HEK293 (cell line): ENCODE data around the gene CYP2B6.
A peak's percentile ranks its signal among the peaks of the same experiment; 100 is the strongest.
"Not testable (repeated sequence)": the region's sequence is repeated elsewhere in the genome, so short reads cannot be mapped to it uniquely, and the experiment has no call there.

Experiments used
- CTCF ChIA-PET: fragments of 350-600 bp; formaldehyde crosslinking; extraction: SDS; loops from one replicate; lab custom pipeline; 2021; ENCODE audit warnings: antibody characterized with exemption; lab: Yijun Ruan, JAX
- POLR2A ChIA-PET: fragments of 300-600 bp; formaldehyde crosslinking; extraction: SDS; loops from one replicate; lab custom pipeline; 2020; ENCODE audit warnings: antibody characterized with exemption, inconsistent platforms; lab: Yijun Ruan, JAX
- H3K27ac ChIP-seq: fragments of 200-500 bp; sonication (Bioruptor generic); 2 replicates; pipeline ENCODE4 v1.5.1; 2014; ENCODE audit warnings: low read depth, low read length, control low read depth, inconsistent platforms; ENCODE audit errors: extremely low read depth
- H3K36me3 ChIP-seq, 2 experiments: fragments of 200-500 bp in 1 of 2; sonication (Bioruptor generic) in 1 of 2; 1 replicate in 1 of 2; 2 replicates in 1 of 2; pipeline ENCODE4 v1.5.1; 2014 to 2017; ENCODE audit warnings: inconsistent platforms in 2 of 2, low read length in 2 of 2; ENCODE audit not compliant: control insufficient read depth in 2 of 2, insufficient read depth in 1 of 2
- H3K4me1 ChIP-seq: fragments of 200-500 bp; sonication (Bioruptor generic); 2 replicates; pipeline ENCODE4 v1.5.1; 2014; ENCODE audit warnings: mild to moderate bottlenecking, low read length, inconsistent platforms; ENCODE audit not compliant: control insufficient read depth, insufficient read depth
- H3K4me3 ChIP-seq: 2 replicates; pipeline ENCODE4 v1.5.1; 2011; ENCODE audit warnings: low read depth, mild to moderate bottlenecking, control low read depth, low read length, moderate library complexity
- H3K9me3 ChIP-seq: fragments of 200-500 bp; sonication (Bioruptor generic); 2 replicates; pipeline ENCODE4 v1.5.1; 2014; ENCODE audit warnings: low read depth, low read length, inconsistent platforms; ENCODE audit not compliant: control insufficient read depth, insufficient read depth
- GLI2 ChIP-seq: fragments of 450-650 bp; formaldehyde crosslinking; IDR thresholded peaks from 2 replicates; pipeline ENCODE4; 2017; ENCODE audit warnings: missing biosample characterization, missing genetic modification characterization, low read depth, borderline replicate concordance
- GLIS2 ChIP-seq: fragments of 450-650 bp; formaldehyde crosslinking; IDR thresholded peaks from 2 replicates; pipeline ENCODE4 v1.5.1; 2016; ENCODE audit warnings: missing biosample characterization, missing genetic modification characterization
- SCRT1 ChIP-seq: fragments of 450-650 bp; formaldehyde crosslinking; IDR thresholded peaks from 2 replicates; pipeline ENCODE4 v1.5.1; 2016; ENCODE audit warnings: missing biosample characterization, missing genetic modification characterization, borderline replicate concordance
- SETDB1 ChIP-seq: IDR thresholded peaks from one replicate; pipeline ENCODE4 v1.6.1; 2017; ENCODE audit warnings: mild to moderate bottlenecking, low read length, moderate library complexity, mixed read lengths; ENCODE audit not compliant: insufficient read length
- ZNF121 ChIP-seq: fragments of 450-650 bp; formaldehyde crosslinking; IDR thresholded peaks from 2 replicates; pipeline ENCODE4 v1.5.1; 2016; ENCODE audit warnings: missing biosample characterization, missing genetic modification characterization
- ZNF138 ChIP-seq: fragments of 450-650 bp; formaldehyde crosslinking; IDR thresholded peaks from 2 replicates; pipeline ENCODE4 v1.5.1; 2016; ENCODE audit warnings: missing biosample characterization, missing genetic modification characterization, borderline replicate concordance
- ZNF140 ChIP-seq: fragments of 450-650 bp; formaldehyde crosslinking; IDR thresholded peaks from 2 replicates; pipeline ENCODE4 v1.5.1; 2016; ENCODE audit warnings: missing biosample characterization, missing genetic modification characterization
- ZNF280D ChIP-seq: fragments of 450-650 bp; formaldehyde crosslinking; IDR thresholded peaks from 2 replicates; pipeline ENCODE4 v1.5.1; 2016; ENCODE audit warnings: missing biosample characterization, missing genetic modification characterization
- ZNF398 ChIP-seq: fragments of 450-650 bp; formaldehyde crosslinking; IDR thresholded peaks from 2 replicates; pipeline ENCODE4 v1.5.1; 2017; ENCODE audit warnings: missing biosample characterization, missing genetic modification characterization
- ZNF692 ChIP-seq: fragments of 450-650 bp; formaldehyde crosslinking; IDR thresholded peaks from 2 replicates; pipeline ENCODE4 v1.5.1; 2016; ENCODE audit warnings: missing biosample characterization, missing genetic modification characterization
- ZNF76 ChIP-seq: fragments of 450-650 bp; formaldehyde crosslinking; IDR thresholded peaks from 2 replicates; pipeline ENCODE4; 2016; ENCODE audit warnings: low read depth, missing biosample characterization, missing genetic modification characterization, borderline replicate concordance
- TF ChIP-seq, protein P1 (sequence below): fragments of 450-650 bp; formaldehyde crosslinking; IDR thresholded peaks from 2 replicates; pipeline ENCODE4 v1.5.1; 2017; ENCODE audit warnings: missing biosample characterization, missing genetic modification characterization

Gene CYP2B6

DNA sequence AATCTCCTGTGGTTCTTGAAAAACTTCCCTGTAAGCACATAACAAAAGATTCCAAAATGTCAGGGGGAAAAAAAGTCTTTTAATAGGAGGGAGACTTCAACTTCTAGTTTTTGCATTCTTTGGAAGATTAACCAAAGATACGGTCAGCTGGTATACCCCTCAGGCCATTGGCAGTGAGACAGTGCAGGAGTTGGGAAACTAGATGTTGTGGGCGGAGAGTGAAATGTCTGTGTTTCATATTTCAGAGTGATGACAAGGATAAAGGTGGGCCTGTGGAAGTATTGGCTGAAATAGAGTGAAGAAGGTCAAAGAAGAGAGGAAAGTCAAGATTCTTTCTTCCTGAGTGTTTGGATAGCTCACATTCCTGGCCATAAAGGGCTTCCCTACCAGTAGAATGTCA is 40.8 kb downstream of the CYP2B6 start (continued):
- no peak for TF ChIP-seq ZNF138 (tag by site-specific recombination)
- no peak for TF ChIP-seq GLI2 (tag by site-specific recombination)
- TF ChIP-seq ZNF76: no peak
- TF ChIP-seq, all 188 proteins: peak for 0

GRCh38 chr19:41033324-41033723 is 42.2 kb downstream of the CYP2B6 start:
- H3K9me3 ChIP-seq, H3K36me3 ChIP-seq, H3K4me3 ChIP-seq, H3K27ac ChIP-seq, H3K4me1 ChIP-seq, POLR2A ChIA-PET: not testable (repeated sequence)
- CTCF ChIA-PET: interaction anchor here (0.7 to 1.8 kb wide), 2 partner anchors 10 to 307 kb away, joined by 3 to 4 read pairs; no protein-coding TSS in a partner anchor

GRCh38 chr19:41039806-41040205 is 48.7 kb downstream of the CYP2B6 start:
- CTCF ChIA-PET: interaction anchor here (0.6 to 1.4 kb wide), 2 partner anchors 61 to 65 kb away, joined by 3 read pairs; no protein-coding TSS in a partner anchor
- TF ChIP-seq ZNF140 (tag by site-specific recombination): no peak
- TF ChIP-seq ZNF280D: peak; percentile 79; the same call in 1 of the 2 replicates
- TF ChIP-seq ZNF121 (tag by site-specific recombination): no peak
- TF ChIP-seq, protein P1, sequence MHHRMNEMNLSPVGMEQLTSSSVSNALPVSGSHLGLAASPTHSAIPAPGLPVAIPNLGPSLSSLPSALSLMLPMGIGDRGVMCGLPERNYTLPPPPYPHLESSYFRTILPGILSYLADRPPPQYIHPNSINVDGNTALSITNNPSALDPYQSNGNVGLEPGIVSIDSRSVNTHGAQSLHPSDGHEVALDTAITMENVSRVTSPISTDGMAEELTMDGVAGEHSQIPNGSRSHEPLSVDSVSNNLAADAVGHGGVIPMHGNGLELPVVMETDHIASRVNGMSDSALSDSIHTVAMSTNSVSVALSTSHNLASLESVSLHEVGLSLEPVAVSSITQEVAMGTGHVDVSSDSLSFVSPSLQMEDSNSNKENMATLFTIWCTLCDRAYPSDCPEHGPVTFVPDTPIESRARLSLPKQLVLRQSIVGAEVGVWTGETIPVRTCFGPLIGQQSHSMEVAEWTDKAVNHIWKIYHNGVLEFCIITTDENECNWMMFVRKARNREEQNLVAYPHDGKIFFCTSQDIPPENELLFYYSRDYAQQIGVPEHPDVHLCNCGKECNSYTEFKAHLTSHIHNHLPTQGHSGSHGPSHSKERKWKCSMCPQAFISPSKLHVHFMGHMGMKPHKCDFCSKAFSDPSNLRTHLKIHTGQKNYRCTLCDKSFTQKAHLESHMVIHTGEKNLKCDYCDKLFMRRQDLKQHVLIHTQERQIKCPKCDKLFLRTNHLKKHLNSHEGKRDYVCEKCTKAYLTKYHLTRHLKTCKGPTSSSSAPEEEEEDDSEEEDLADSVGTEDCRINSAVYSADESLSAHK (tag by site-specific recombination): 0 out of 2 replicates have a peak, but pooled peaks have one; percentile 28
- TF ChIP-seq SETDB1: peak; percentile 67
- no peak for TF ChIP-seq GLIS2
- no peak for TF ChIP-seq SCRT1 (tag by site-specific recombination)
- no peak for TF ChIP-seq ZNF398 (tag by site-specific recombination)
- no peak for TF ChIP-seq ZNF692

More at GRCh38 chr19:41039806-41040205, 48.7 kb downstream of the CYP2B6 start:
- POLR2A ChIA-PET: no interaction called here
- H3K9me3 ChIP-seq: no peaks in the 10 kb centered on the region
- H3K27ac ChIP-seq: no peak overlapping the region
- no peak overlapping the region for H3K4me3 ChIP-seq
- H3K4me1 ChIP-seq: no peaks in the 10 kb centered on the region
- H3K36me3 ChIP-seq: no peaks in the 10 kb centered on the region
